Muscle layer of duodenum (tissue), 2 donors: ENCODE results near the gene PRAMEF17.
"Not testable (repeated sequence)": the region's sequence is repeated elsewhere in the genome, so short reads cannot be mapped to it uniquely, and the experiment has no call there.

ENCODE experiments used
- H3K27ac ChIP-seq: one replicate; pipeline ENCODE4 v1.7.0; 2013; ENCODE audit warnings: mild to moderate bottlenecking, low read length
- H3K27me3 ChIP-seq: one replicate; pipeline ENCODE4 v1.7.0; 2013; ENCODE audit warnings: low read depth, mild to moderate bottlenecking, control low read depth, low read length
- H3K36me3 ChIP-seq, 2 donors: one replicate each; pipeline ENCODE4 v1.7.0; 2013; ENCODE audit warnings: low read length in 2 of 2, control low read depth in 1 of 2, mild to moderate bottlenecking in 1 of 2; ENCODE audit not compliant: insufficient read depth in 2 of 2, control insufficient read depth in 1 of 2
- H3K4me1 ChIP-seq, 2 donors: one replicate each; pipeline ENCODE4 v1.7.0; 2013; ENCODE audit warnings: low read length in 2 of 2, mild to moderate bottlenecking in 2 of 2, control low read depth in 1 of 2, moderate library complexity in 1 of 2; ENCODE audit not compliant: insufficient read depth in 2 of 2, control insufficient read depth in 1 of 2
- H3K4me3 ChIP-seq, 2 donors: one replicate each; pipeline ENCODE4 v1.7.0; 2013; ENCODE audit warnings: low read length in 2 of 2, low read depth in 1 of 2, mild to moderate bottlenecking in 1 of 2
- H3K9me3 ChIP-seq, 2 donors: one replicate each; pipeline ENCODE4 v1.7.0; 2013; ENCODE audit warnings: low read length in 2 of 2, control low read depth in 1 of 2, mild to moderate bottlenecking in 1 of 2; ENCODE audit not compliant: control insufficient read depth in 1 of 2
- donor health status: healthy.

Gene PRAMEF17

DNA sequence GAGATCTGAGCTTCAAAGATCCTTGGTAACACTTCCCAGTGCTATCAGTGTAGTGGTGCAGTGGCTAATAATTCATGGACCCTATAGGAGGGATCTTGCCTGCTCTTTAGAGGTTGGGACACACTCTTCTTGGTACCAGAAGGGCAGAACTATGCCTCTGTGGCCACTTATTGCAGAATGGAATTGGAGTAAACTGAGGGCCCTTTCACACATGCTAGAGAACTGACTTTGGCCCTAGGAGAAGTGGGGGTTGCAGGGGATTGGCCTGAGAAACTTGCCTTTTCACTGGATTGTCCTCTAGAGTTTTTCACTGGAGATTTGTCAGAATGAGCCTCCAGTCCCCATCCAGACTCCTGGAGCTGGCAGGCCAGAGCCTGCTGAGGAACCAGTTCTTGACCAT, at the start of gene PRAMEF17:
Gene PRAMEF17 (plus strand): TSS at position 301 of the 400 bp plus-strand sequence. CDS start 26 bp downstream, at position 327.
- H3K36me3 ChIP-seq, H3K4me3 ChIP-seq, H3K27ac ChIP-seq, H3K27me3 ChIP-seq, H3K4me1 ChIP-seq, H3K9me3 ChIP-seq: not testable (repeated sequence)

- not testable (repeated sequence) for H3K4me1 ChIP-seq, H3K36me3 ChIP-seq, H3K27ac ChIP-seq, H3K9me3 ChIP-seq, H3K4me3 ChIP-seq, H3K27me3 ChIP-seq
These were observed 46.9 kb upstream of the PRAMEF17 start for GRCh38 chr1:13342496-13342895.

DNA sequence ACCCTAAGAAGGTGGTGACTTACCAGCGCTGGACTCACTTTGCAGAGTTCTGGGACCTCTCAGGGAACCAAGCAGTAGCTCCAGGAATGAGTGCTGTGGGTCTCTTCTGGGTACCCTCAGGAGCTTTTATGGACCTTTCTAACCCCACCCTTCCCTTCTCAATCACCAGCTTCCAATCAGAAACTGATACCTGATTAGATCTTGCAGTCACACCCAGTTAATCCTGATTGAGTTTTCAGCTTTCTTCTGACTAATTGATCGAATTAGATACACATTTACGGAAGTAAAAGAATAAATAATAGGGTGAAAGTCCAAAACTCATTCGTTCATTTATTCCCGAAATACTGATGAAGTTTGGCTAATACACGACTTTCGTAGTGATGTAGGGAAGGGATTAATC, 42.4 kb upstream of the PRAMEF17 start, which contains the start of gene PRAMEF14:
Gene PRAMEF14 (minus strand): TSS at position 101 of the 400 bp plus-strand sequence. CDS start 1,820 bp downstream, outside the sequence.
- not testable (repeated sequence) for H3K4me1 ChIP-seq, H3K36me3 ChIP-seq, H3K27me3 ChIP-seq, H3K9me3 ChIP-seq, H3K27ac ChIP-seq, H3K4me3 ChIP-seq

DNA sequence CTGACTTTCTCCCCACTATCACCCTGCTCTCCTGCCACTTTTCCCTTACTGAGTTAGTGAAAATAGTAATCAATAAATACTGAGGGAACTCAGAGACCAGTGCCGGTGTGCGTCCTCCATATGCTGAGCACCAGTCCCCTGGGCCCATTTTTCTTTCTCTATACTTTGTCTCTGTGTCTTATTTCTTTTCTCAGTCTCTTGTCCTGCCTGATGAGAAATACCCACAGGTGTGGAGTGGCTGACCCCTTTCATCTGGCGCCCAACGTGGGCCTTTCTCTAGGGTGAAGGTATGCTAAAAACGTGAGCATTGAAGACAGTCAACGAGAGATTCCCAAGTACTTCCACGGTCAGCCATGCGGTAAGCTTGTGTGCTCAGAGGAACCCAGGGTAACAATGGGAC, 36.0 kb upstream of the PRAMEF17 start:
- not testable (repeated sequence) for H3K4me1 ChIP-seq, H3K27ac ChIP-seq, H3K36me3 ChIP-seq, H3K4me3 ChIP-seq, H3K27me3 ChIP-seq, H3K9me3 ChIP-seq

DNA sequence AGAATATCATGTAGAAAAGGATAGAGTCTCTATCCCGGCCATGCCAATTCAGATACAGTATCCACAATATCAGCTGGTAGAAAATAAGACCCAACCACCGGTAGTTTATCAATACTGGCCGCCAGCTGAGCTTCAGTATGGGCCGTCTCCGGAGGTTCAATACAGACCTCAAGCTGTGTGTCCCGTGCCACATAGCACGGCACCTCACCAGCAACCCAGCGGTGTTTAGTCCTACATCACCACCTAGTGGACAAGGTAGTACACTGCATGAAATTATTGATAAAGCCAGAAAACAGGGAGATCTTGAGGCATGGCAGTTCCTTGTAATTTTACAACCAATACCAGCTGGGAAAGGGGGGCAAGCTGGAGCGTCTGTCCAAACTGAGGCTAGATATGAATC, 35.0 kb upstream of the PRAMEF17 start:
- not testable (repeated sequence) for H3K27ac ChIP-seq, H3K4me3 ChIP-seq, H3K27me3 ChIP-seq, H3K4me1 ChIP-seq, H3K9me3 ChIP-seq, H3K36me3 ChIP-seq

DNA sequence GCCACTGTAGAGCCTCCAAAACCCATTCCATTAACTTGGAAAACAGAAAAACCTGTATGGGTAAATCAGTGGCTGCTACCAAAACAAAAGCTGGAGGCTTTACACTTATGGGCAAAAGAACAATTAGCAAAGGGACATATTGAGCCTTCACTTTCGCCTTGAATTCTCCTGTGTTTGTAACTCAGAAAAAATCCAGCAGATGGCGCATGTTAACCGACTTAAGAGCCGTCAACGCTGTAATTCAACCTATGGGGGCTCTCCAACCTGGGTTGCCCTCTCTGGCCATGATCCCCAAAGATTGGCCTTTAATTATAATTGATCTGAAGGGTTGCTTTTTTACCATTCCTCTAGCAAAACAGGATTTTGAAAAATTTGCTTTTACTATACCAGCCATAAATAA, 32.7 kb upstream of the PRAMEF17 start:
- not testable (repeated sequence) for H3K9me3 ChIP-seq, H3K36me3 ChIP-seq, H3K4me1 ChIP-seq, H3K27ac ChIP-seq, H3K4me3 ChIP-seq, H3K27me3 ChIP-seq

- not testable (repeated sequence) for H3K27me3 ChIP-seq, H3K4me3 ChIP-seq, H3K9me3 ChIP-seq, H3K4me1 ChIP-seq, H3K27ac ChIP-seq, H3K36me3 ChIP-seq
These were observed 27.1 kb upstream of the PRAMEF17 start for GRCh38 chr1:13362364-13362763.

- not testable (repeated sequence) for H3K4me3 ChIP-seq, H3K4me1 ChIP-seq, H3K27me3 ChIP-seq, H3K36me3 ChIP-seq, H3K27ac ChIP-seq, H3K9me3 ChIP-seq
These were observed 24.5 kb upstream of the PRAMEF17 start for GRCh38 chr1:13364928-13365327.

DNA sequence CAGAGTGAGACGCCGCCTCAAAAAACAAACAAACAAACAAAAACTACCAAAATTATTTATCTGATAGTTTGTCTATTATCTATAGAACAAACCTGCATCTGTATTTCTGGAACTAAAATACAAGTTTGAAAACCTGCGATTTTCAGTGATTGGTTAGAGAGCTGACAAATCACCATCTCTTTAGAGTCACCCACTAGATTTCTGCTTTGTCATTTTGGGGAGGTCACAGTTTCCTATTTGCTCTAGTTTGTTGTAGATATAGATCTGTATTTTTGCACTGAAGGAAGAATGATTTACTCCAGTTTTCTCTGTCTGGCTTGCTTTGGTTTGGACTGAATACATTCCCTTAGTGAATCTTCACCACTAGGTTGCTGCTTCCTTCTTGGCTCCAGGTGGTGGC, 22.9 kb upstream of the PRAMEF17 start:
- not testable (repeated sequence) for H3K9me3 ChIP-seq, H3K4me3 ChIP-seq, H3K27me3 ChIP-seq, H3K27ac ChIP-seq, H3K4me1 ChIP-seq, H3K36me3 ChIP-seq

DNA sequence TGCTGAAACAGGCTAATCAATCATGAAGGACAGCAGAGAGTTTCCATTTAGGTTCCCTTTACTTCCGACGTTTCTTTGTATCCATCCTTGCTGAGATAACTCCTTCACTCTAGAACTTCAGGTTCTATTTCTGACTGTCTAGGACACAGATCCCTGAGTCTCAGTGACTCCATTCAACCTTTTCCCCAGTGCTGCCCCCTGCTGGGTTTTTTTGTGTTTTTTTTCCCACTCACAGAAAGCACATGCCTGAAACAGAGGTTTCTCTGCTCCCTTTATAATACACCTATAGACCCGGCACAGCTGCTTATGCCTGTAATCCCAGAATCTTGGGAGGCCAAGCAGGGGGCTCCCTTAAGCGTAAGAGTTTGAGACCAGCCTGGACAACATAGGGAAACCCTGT, 20.9 kb upstream of the PRAMEF17 start:
- H3K4me1 ChIP-seq, H3K27ac ChIP-seq, H3K9me3 ChIP-seq, H3K27me3 ChIP-seq, H3K4me3 ChIP-seq, H3K36me3 ChIP-seq: not testable (repeated sequence)

DNA sequence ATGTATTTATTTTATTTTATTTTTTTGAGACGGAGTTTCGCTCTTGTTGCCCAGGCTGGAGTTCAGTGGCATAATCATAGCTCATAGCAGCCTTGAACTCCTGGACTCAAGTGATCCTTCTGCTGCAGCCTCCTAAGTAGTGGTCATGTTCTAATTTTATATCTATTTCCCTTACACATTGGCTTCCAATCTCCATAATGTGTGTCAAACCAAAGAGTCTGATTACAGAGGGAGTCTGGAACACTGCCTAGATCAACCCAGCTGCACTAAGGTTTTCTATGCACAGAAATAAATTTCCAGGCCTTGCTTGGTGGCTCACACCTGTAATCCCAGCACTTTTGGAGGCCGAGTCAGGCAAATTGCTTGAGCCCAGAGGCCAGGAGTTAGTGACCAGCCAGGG, 10.4 kb upstream of the PRAMEF17 start:
- not testable (repeated sequence) for H3K27me3 ChIP-seq, H3K36me3 ChIP-seq, H3K4me1 ChIP-seq, H3K27ac ChIP-seq, H3K9me3 ChIP-seq, H3K4me3 ChIP-seq

DNA sequence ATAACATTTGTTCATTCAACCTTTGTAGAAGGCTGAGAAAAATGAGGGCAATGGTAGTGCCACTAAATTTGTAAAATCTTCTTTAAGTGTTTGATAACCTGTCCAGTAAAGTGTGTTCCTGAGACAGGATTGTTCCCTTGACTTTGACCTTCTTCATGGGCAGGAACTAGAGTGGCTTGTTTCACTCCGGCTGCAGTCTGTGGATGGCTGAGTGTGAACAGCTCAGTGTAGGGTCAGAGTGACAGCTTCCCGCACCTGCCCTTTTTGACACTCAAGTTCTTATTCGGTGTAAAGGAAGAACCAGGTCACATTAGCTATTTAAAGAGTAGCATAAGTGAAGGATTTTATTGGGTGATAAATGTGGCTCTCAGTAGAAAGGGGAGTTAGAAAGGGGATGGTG, 9.1 kb upstream of the PRAMEF17 start:
- H3K36me3 ChIP-seq, H3K27ac ChIP-seq, H3K27me3 ChIP-seq, H3K4me3 ChIP-seq, H3K4me1 ChIP-seq, H3K9me3 ChIP-seq: not testable (repeated sequence)
